ENCODE measurements around the gene SHTN1. TPM values are rescaled to one million over a fixed set of nuclear protein-coding genes. Genes with fewer than 3 reads are reported as not detected.

The SHTN1 gene
- total and polyA plus RNA-seq, 2 of the 4 experiments (the other 2 are of a cell fraction), result 0.54 to 2.3 TPM

- no peak overlapping the region for H2BK5ac ChIP-seq (ENCODE audit: low read depth, low read length, poor library complexity, severe bottlenecking)
- H4K20me1 ChIP-seq (ENCODE audit: insufficient read depth, low read length), result no peaks in the 10 kb centered on the region
- no peak overlapping the region for H2AFZ ChIP-seq (replicated peaks; ENCODE audit: low read length, poor library complexity)
- no peak overlapping the region for H2BK15ac ChIP-seq (ENCODE audit: low read depth, low read length)
- WGBS, 2 experiments (ENCODE audit: extremely low coverage in 2 of 2, insufficient read length in 1 of 2), result no CpG with 5 or more reads among the region's 6 CpGs
- no peak overlapping the region for H3K4ac ChIP-seq (ENCODE audit: low read depth, low read length)
- no peak overlapping the region for H3K18ac ChIP-seq (ENCODE audit: low read depth, low read length)
- no peak overlapping the region for H2BK20ac ChIP-seq (ENCODE audit: low read depth, low read length)
- H3K9me3 ChIP-seq (ENCODE audit: control insufficient read depth, insufficient read depth, low read length), result no peaks in the 10 kb centered on the region
- dilution Hi-C loops (cut with HindIII; ENCODE audit: low sequenced_read_pairs, unreplicated experiment) (no loop called here), intact Hi-C loops (cut with micrococcal nuclease) (no loop called here), in situ Hi-C loops (cut with MboI; ENCODE audit: low sequenced_read_pairs) (no loop called here)
- no peak overlapping the region for H3K56ac ChIP-seq (ENCODE audit: extremely low read depth, insufficient read depth, low read length)
- H3K9me1 ChIP-seq (ENCODE audit: insufficient read depth, low read length), result no peaks in the 10 kb centered on the region
- DNase-seq (peak; percentile 47), ATAC-seq (ENCODE audit: low read depth) (no peak)
- no peak overlapping the region for H3K23ac ChIP-seq (ENCODE audit: low read depth, low read length)
- ChIA-PET CTCF (no interaction called here), POLR2A (ENCODE audit: unreplicated experiment) (no interaction called here)
- H4K91ac ChIP-seq (ENCODE audit: insufficient read depth, low read depth, low read length), result no peak overlapping the region
- H3K4me3 ChIP-seq (ENCODE audit: insufficient read depth, low read depth, low read length), result no peak overlapping the region
- no peak overlapping the region for H4K8ac ChIP-seq (ENCODE audit: low read depth in 2 of 2, low read length in 2 of 2)
- no peak overlapping the region for H3K9ac ChIP-seq (ENCODE audit: low read depth, low read length)
- H3K79me1 ChIP-seq (ENCODE audit: low read depth in 1 of 2, low read length in 2 of 2), result no peaks in the 10 kb centered on the region
- H3K27me3 ChIP-seq (ENCODE audit: control insufficient read depth, insufficient read depth, low read length), result peaks cover 5% of the 10 kb centered on the region
- no peak overlapping the region for H4K5ac ChIP-seq (ENCODE audit: low read depth, low read length)
- no peak overlapping the region for H2AK5ac ChIP-seq (ENCODE audit: low read depth, low read length)
- H3K36me3 ChIP-seq (ENCODE audit: control insufficient read depth, insufficient read depth, low read length), result no peaks in the 10 kb centered on the region
- no peak overlapping the region for H2AK9ac ChIP-seq (replicated peaks; ENCODE audit: low read depth, low read length, poor library complexity)
- no peak overlapping the region for H3K27ac ChIP-seq (ENCODE audit: insufficient read depth, low read length)
- BruUV-seq (replicated peaks), result no TSS peak
- no peaks in the 10 kb centered on the region for H3K4me1 ChIP-seq (ENCODE audit: control insufficient read depth, insufficient read depth, low read length)
- no peak overlapping the region for H3K4me2 ChIP-seq (ENCODE audit: low read depth, low read length)
- TF ChIP-seq POLR2A (IDR thresholded peaks at IDR 0.05; ENCODE audit: low read depth, low read length) (no peak), USF2 (IDR thresholded peaks at IDR 0.05; ENCODE audit: low read depth, low read length) (no peak), MAZ (IDR thresholded peaks at IDR 0.05; ENCODE audit: borderline replicate concordance, low read depth, low read length) (no peak), CHD1 (IDR thresholded peaks at IDR 0.05; ENCODE audit: low read depth, low read length) (no peak), MAFK (IDR thresholded peaks at IDR 0.05; ENCODE audit: low read depth, low read length) (no peak), CEBPB (IDR thresholded peaks at IDR 0.05; ENCODE audit: low read depth, low read length) (peak; percentile 42; the same call in 1 of the 2 replicates)
- H2BK120ac ChIP-seq (ENCODE audit: low read depth, low read length), result no peak overlapping the region
- H3K14ac ChIP-seq (replicated peaks; ENCODE audit: low read depth, low read length), result no peak overlapping the region
Measured at GRCh38 chr10:116866987-116867595, 137.9 kb downstream of the SHTN1 start.
